ENCODE data around the gene IPCEF1. TPM values are rescaled to one million over a fixed set of nuclear protein-coding genes. Genes with fewer than 3 reads are reported as not detected.

Gene IPCEF1
- total RNA-seq, 2 experiments from 2014 or later, result 22.6 to 24.4 TPM

- no peaks in the 10 kb centered on the region for H3K9me3 Mint-ChIP-seq (ENCODE audit: insufficient read depth)
- no peak overlapping the region for H3K27ac Mint-ChIP-seq
- no peaks in the 10 kb centered on the region for H3K36me3 Mint-ChIP-seq (ENCODE audit: low read depth)
- no peak for ATAC-seq
- CTCF ChIA-PET, result no interaction called here
- H3K27me3 Mint-ChIP-seq (ENCODE audit: low read depth), result peaks cover 3% of the 10 kb centered on the region
- H3K4me3 Mint-ChIP-seq, result no peak overlapping the region
- POLR2A ChIA-PET, result no interaction called here
- no peaks in the 10 kb centered on the region for H3K4me1 Mint-ChIP-seq (ENCODE audit: low read depth)
- no peak for DNase-seq
Measured at GRCh38 chr6:154106251-154106650, 250.4 kb downstream of the IPCEF1 start.

Other genes starting within 250 kb of the IPCEF1 start
- gene CNKSR3, start 153.9 kb upstream of the IPCEF1 start, total RNA-seq, result not detected

Measured in activated CD8-positive, alpha-beta T cell treated with anti-CD3 and anti-CD28 coated beads, Interleukin-2, amount 10 ng/mL, durations not matched to agents 7 days and 5 days (primary cell).